ENCODE results near the gene ALKBH8. TPM values are rescaled to one million over a fixed set of nuclear protein-coding genes. Genes with fewer than 3 reads are reported as not detected.
"Not testable (repeated sequence)": the region's sequence is repeated elsewhere in the genome, so short reads cannot be mapped to it uniquely, and the experiment has no call there.

The ALKBH8 gene
- total RNA-seq, 1 donor: 6.5 TPM

- no peak for TF ChIP-seq CTCF (IDR thresholded peaks at IDR 0.05; ENCODE audit: insufficient read depth, low read depth, low read length)
- no peak for DNase-seq (ENCODE audit: low read depth)
- no peak overlapping the region for H3K4me3 ChIP-seq (ENCODE audit: low read depth, low read length)
Observed at GRCh38 chr11:107505647-107506225, 59.8 kb downstream of the ALKBH8 start.

- no peak for TF ChIP-seq CTCF (IDR thresholded peaks at IDR 0.05; ENCODE audit: insufficient read depth, low read depth, low read length)
- no peak overlapping the region for H3K4me3 ChIP-seq (ENCODE audit: low read depth, low read length)
- DNase-seq (ENCODE audit: low read depth): no peak
Observed at GRCh38 chr11:107504981-107505380, 60.6 kb downstream of the ALKBH8 start.

- no peak overlapping the region for H3K4me3 ChIP-seq (ENCODE audit: low read depth, low read length)
- TF ChIP-seq CTCF (IDR thresholded peaks at IDR 0.05; ENCODE audit: insufficient read depth, low read depth, low read length): no peak
- no peak for DNase-seq (ENCODE audit: low read depth)
Observed at GRCh38 chr11:107501713-107502112, 63.8 kb downstream of the ALKBH8 start.

- not testable (repeated sequence) for DNase-seq (ENCODE audit: low read depth); H3K4me3 ChIP-seq (ENCODE audit: low read depth, low read length)
Observed at GRCh38 chr11:107497371-107497770, 68.2 kb downstream of the ALKBH8 start.

- no peak overlapping the region for H3K4me3 ChIP-seq (ENCODE audit: low read depth, low read length)
- DNase-seq (ENCODE audit: low read depth): peak; percentile 18
- no peak for TF ChIP-seq CTCF (IDR thresholded peaks at IDR 0.05; ENCODE audit: insufficient read depth, low read depth, low read length)
Observed at GRCh38 chr11:107496011-107496410, 69.5 kb downstream of the ALKBH8 start.

GRCh38 chr11:107494055-107494454 is 71.5 kb downstream of the ALKBH8 start:
- DNase-seq (ENCODE audit: low read depth): no peak
- no peak for TF ChIP-seq CTCF (IDR thresholded peaks at IDR 0.05; ENCODE audit: insufficient read depth, low read depth, low read length)
- H3K4me3 ChIP-seq (ENCODE audit: low read depth, low read length): no peak overlapping the region

- no peak for DNase-seq (ENCODE audit: low read depth)
- no peak for TF ChIP-seq CTCF (IDR thresholded peaks at IDR 0.05; ENCODE audit: insufficient read depth, low read depth, low read length)
- H3K4me3 ChIP-seq (ENCODE audit: low read depth, low read length): no peak overlapping the region
Observed at GRCh38 chr11:107493117-107493516, 72.4 kb downstream of the ALKBH8 start.
